ENCODE results near the gene CHD9.
A peak's percentile ranks its signal among the peaks of the same experiment; 100 is the strongest.
"Not testable (repeated sequence)": the region's sequence is repeated elsewhere in the genome, so short reads cannot be mapped to it uniquely, and the experiment has no call there.

The CHD9 gene

GRCh38 chr16:53282328-53282727, 227.5 kb downstream of the CHD9 start:
- DNase-seq (ENCODE audit: low read depth): no peak

DNA sequence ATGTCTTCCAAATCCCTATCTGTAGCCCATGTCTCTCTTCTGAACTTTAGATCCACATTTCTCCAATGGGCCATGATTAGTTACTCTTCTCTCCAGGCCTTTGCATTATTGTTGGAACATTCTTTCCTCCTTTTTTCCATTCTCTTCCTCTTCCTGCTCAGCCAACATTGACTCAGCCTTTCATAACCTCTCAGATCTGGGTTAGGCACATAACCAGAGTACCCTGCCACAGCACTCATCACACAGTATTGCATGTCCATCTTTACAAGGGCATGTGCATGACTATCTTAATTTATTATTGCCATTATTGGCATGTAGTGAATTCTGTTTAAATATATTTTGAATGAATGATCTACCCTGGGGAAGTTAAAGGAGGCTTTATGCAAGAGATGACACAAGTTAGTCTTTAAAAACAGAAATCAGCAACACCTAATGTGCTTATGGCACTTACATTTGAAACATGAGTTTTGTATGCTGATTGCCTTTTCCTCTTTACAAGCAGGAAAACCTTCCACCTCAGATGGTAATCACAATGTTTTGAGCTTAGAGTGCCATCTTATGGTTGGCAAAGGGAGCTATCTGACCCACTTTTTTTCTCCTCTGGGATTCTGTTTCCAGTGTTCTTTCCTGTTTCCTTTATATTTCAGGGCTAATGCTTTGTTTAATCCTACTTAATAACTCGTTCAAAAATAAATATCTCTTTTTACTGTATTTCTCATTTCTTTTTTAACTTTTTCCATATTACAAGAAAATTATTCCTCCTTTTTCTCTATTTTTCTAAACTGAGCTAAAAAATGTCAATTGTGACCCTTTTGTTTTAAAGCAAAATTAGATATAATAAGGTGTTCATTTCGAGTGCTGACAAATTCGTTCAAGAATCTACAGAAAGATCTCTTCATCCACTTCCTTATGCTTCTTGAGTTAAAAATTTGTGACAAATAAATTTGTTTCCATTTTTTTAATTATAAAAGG, 228.5 kb downstream of the CHD9 start:
- DNase-seq (ENCODE audit: low read depth): no peak

DNA sequence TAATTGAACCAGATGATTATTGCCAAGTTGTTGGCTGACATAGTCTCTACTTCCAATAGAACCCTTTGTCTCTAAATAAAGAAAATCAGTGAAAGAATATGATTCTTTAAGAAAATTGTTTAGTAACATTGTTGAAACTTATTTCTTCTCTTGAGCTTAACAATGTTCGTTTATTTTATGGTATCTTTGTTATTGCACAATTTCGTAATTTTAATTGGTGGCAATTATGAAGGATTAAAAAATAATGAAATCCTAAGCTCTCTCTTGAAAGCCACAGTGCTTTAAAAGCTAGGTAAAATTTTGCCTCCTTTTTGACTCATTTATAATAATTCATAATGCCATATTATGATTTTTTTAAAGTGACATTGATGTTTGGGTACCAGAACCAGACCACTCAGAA, 230.4 kb downstream of the CHD9 start:
- no peak for DNase-seq (ENCODE audit: low read depth)

DNA sequence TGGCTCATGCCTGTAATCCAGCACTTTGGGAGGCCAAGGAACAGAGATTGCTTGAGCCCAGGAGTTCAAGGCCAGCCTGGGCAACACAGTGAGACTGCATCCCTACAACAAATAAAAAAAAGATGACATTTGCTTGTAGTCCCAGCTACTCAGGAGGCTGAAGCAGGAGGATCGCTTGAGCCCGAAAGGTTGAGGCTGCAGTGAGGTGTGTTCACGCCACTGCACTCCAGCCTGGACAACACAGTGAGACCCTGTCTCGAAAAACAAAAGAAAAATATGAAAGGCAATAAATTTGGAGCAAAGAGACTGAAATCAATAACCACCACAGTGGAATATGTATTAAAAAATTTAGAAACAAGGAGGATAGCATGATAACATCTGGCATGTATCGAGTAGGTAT, 235.7 kb downstream of the CHD9 start:
- no peak for DNase-seq (ENCODE audit: low read depth)

- DNase-seq (ENCODE audit: low read depth): no peak
Observed at GRCh38 chr16:53291757-53292392, 237.1 kb downstream of the CHD9 start.

- no peak for DNase-seq (ENCODE audit: low read depth)
Observed at GRCh38 chr16:53297477-53297876, 242.7 kb downstream of the CHD9 start.

DNA sequence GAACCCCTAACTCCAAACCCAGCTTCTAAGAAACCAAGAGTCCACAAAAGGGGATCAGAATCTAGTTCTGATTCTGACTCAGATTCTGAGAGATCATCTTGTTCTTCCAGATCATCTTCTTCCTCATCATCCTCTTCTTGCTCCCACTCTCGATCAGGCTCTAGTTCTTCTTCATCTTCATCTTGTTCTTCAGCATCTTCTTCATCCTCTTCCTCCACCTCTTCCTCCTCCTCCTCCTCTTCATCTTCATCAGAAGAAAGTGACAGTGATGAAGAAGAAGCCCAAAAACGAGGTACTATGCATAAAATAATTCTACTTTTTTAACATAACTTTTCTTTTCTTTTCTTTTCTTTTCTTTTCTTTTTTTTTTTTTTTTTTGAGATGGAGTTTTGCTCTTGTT, 249.5 kb downstream of the CHD9 start:
- DNase-seq (ENCODE audit: low read depth): no peak

DNA sequence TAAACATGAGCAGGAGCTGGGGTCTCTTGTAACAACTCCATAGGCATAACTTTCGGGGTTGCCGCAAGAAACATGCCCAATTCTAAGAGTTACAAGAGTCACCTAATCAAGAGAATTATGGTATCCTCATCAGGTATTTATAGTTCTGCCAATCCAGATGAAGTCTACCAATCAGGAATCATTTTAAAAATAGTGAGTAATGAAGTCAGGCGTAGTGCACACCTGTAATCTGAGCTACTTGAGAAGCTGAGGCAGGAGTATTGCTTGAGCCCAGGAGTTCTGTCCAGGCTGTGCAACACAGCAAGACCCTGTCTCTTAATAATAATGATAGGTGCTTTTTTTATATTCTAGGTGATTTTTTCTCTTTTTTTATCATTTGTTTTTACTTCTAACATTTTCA, 251.0 kb downstream of the CHD9 start:
- no peak for DNase-seq (ENCODE audit: low read depth)

- no peak for DNase-seq (ENCODE audit: low read depth)
Observed at GRCh38 chr16:53309457-53309856, 254.7 kb downstream of the CHD9 start.

DNA sequence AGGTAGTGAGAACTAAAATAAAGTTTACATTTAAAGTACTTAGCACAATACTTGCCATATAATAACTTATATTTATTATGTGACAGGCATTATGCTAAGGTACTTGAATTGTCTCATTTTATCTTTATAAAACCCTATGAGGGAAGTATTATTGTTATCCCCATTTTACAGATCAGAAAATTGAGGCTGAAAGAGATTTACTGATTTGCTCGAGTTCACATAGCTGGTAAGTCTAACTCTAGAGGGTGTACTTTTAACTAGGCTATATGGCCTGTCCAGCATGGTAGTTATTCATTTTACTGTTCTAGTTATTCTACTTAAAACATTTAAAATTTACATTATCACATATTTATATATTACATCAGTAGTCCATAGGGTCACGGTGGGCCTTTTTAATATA, 266.2 kb downstream of the CHD9 start:
- no peak for DNase-seq (ENCODE audit: low read depth)

DNA sequence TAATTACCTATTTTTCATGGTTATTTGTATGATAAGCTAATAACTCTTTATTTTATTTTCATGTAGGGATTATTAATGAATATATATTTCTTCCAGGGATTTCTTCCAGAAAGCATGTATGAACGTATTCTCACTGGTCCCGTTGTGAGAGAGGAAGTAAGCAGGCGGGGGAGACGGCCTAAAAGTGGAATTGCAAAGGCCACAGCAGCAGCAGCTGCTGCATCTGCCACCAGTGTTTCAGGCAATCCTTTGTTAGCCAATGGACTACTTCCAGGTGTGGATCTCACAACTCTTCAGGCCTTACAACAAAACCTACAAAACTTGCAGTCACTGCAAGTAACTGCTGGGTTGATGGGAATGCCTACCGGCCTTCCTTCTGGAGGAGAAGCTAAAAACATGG, 269.1 kb downstream of the CHD9 start:
- DNase-seq (ENCODE audit: low read depth): no peak

GRCh38 chr16:53330991-53331390, 276.2 kb downstream of the CHD9 start:
- DNase-seq (ENCODE audit: low read depth): not testable (repeated sequence)

DNA sequence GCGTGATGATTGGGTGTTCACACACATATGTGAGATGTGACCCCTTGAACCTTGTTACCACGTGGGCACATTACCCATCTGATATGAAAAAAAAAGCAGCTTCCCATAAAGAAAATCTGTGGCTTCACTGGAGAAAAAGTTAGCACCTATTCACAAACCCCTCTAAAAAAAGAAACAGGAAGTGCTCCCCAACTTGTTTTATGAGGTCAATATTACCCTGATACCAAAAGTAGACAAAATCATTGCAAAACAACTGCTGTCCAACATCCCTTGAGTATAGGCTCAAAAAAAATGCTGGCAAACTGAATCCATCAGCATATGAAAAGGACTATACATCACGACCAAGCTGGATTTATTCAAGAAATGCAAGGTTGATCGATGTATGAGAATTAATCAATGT, 279.8 kb downstream of the CHD9 start:
- no peak for DNase-seq (ENCODE audit: low read depth)

DNA sequence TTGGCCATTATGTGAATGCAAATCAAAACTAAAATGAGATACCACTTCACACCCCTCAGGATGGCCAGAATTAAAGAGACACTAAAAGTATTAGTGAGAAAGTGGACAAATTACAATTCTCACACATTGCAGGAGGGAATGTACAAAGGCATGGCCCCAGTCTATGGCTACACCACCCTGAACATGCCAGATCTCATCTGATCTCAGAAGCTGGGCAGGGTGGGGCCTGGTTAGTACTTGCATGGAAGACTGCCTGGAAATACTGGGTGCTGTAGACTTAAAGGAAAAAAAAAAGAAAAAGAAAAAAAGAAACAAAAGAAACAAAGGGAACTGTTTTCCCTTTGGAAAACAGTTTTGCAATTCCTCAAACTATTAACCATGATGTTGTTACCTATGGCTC, 282.5 kb downstream of the CHD9 start:
- DNase-seq (ENCODE audit: low read depth): no peak

- peak; percentile 13 for DNase-seq (ENCODE audit: low read depth)
Observed at GRCh38 chr16:53341792-53342191, 287.0 kb downstream of the CHD9 start.

GRCh38 chr16:53355064-53355463, 300.3 kb downstream of the CHD9 start:
- no peak for DNase-seq (ENCODE audit: low read depth)

GRCh38 chr16:53356478-53357207, 301.9 kb downstream of the CHD9 start:
- DNase-seq (ENCODE audit: low read depth): no peak

GRCh38 chr16:53357208-53357586, 302.4 kb downstream of the CHD9 start:
- no peak for DNase-seq (ENCODE audit: low read depth)

GRCh38 chr16:53357955-53358354, 303.2 kb downstream of the CHD9 start:
- no peak for DNase-seq (ENCODE audit: low read depth)

GRCh38 chr16:53358884-53359283, 304.1 kb downstream of the CHD9 start:
- DNase-seq (ENCODE audit: low read depth): no peak

DNA sequence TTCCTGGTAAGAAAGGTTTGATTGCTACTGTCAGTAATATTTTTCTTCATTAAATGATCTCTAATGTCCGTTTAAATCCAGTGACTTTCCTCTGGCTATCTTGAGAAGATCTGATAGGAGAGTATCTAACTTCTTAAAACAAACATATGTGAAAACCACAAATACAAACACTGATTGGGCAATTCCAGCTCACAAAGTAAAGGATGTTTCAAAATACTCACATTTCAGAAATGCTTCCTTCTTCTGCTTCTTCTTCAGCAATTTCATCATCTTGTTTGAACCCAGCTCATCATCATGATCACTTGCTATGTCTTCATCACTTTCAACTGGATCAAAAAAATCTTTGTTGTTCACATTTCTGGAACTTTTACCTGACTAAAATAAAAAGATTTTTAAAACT, 315.1 kb downstream of the CHD9 start:
- no peak for DNase-seq (ENCODE audit: low read depth)

DNA sequence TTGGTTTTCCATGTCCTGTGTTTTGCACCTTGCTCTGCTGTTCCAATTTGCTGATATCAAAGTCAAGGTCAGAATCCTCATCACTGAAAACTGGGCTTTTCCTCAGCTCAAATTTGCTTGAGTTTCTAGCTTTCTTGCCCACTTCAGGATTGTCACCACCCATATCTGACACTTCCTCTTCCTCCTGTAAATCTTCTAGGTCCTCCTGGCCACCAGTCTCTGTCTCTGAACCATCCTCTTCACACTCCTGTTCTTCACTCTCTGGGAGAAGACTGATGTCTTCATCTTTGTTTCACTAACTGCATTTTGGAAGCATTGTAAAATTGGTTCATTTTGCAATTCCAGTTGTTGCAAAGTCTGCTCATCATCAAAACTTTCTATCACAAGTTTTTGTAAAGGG, 316.0 kb downstream of the CHD9 start:
- no peak for DNase-seq (ENCODE audit: low read depth)

Data from stimulated activated CD4-positive, alpha-beta T cell treated with anti-CD3 and anti-CD28 coated beads, Interleukin-2, amount 100 ng/mL, for 4 hours (primary cell).